B cell (primary cell): ENCODE measurements around the gene BTG2. TPM values are rescaled to one million over a fixed set of nuclear protein-coding genes. Genes with fewer than 3 reads are reported as not detected.

ENCODE experiments used
- ATAC-seq: fragments of 200-7000 bp; cut with Tn5 transposase; one replicate; pipeline ENCODE4 v1.10.0; 2021; ENCODE audit warnings: low read depth, mild to moderate bottlenecking, moderate number of reproducible peaks, moderate library complexity
- CTCF ChIA-PET: fragments of 350-600 bp; sonication (Branson Sonifier 250); formaldehyde crosslinking; loops from one replicate; lab custom pipeline; 2021; ENCODE audit warnings: antibody characterized with exemption, inconsistent platforms; lab: Charles Lee
- POLR2A ChIA-PET: fragments of 350-600 bp; sonication (Branson Sonifier 250); formaldehyde crosslinking; loops from one replicate; lab custom pipeline; 2021; ENCODE audit warnings: antibody characterized with exemption; lab: Charles Lee
- DNase-seq: peaks from one replicate; pipeline ENCODE4 v3.0.0; 2013
- H2AFZ ChIP-seq: 2 replicates; pipeline ENCODE4 v1.6.1; 2012; ENCODE audit warnings: mild to moderate bottlenecking, low read depth, low read length; ENCODE audit not compliant: insufficient read depth, poor library complexity, severe bottlenecking
- H3K27ac ChIP-seq, 2 donors: 1 replicate in 1 of 2; 2 replicates in 1 of 2; pipeline ENCODE4 v1.5.1; 2012 to 2013; ENCODE audit warnings: low read length in 2 of 2, mild to moderate bottlenecking in 2 of 2, moderate library complexity in 1 of 2
- H3K27me3 ChIP-seq, 4 experiments: fragments of 200-600 bp in 1 of 4; sonication (generic) in 1 of 4; replicated peaks in 1 of 4; 1 replicate in 2 of 4; 2 replicates in 2 of 4; pipeline versions ENCODE4 v1.6.1 to v1.7.0; 2013 to 2016; ENCODE audit warnings: low read length in 3 of 4, mild to moderate bottlenecking in 2 of 4, mixed read lengths in 1 of 4, moderate library complexity in 1 of 4; ENCODE audit not compliant: insufficient read depth in 4 of 4, control insufficient read depth in 3 of 4; ENCODE audit errors: control extremely low read depth in 1 of 4
- H3K36me3 ChIP-seq, 2 experiments: replicated peaks in 1 of 2; 1 replicate in 1 of 2; 2 replicates in 1 of 2; pipeline versions ENCODE4 v1.6.1 to v1.7.1; 2013; ENCODE audit warnings: low read length in 1 of 2; ENCODE audit not compliant: insufficient read depth in 2 of 2, control insufficient read depth in 1 of 2; ENCODE audit errors: control extremely low read depth in 1 of 2, extremely low read depth in 1 of 2
- H3K4me1 ChIP-seq, 2 donors: fragments of 200-600 bp in 1 of 2; sonication (generic) in 1 of 2; 1 replicate in 1 of 2; 2 replicates in 1 of 2; pipeline versions ENCODE4 v1.5.1 to v1.6.1; 2013 to 2017; ENCODE audit warnings: low read length in 2 of 2; ENCODE audit not compliant: control insufficient read depth in 2 of 2, insufficient read depth in 2 of 2
- H3K4me2 ChIP-seq: replicated peaks from 2 replicates; pipeline ENCODE3; 2012; ENCODE audit warnings: mild to moderate bottlenecking, low read depth, low read length; ENCODE audit not compliant: poor library complexity, severe bottlenecking
- H3K4me3 ChIP-seq, 5 experiments: fragments of 200-600 bp in 1 of 5; sonication (generic) in 1 of 5; 1 replicate in 3 of 5; 2 replicates in 2 of 5; pipeline versions ENCODE4 v1.5.1 to v1.7.0; 2011 to 2016; ENCODE audit warnings: low read length in 4 of 5, mild to moderate bottlenecking in 4 of 5, low read depth in 2 of 5, control low read depth in 1 of 5, moderate library complexity in 1 of 5; ENCODE audit not compliant: insufficient read depth in 1 of 5; ENCODE audit errors: control extremely low read depth in 1 of 5, extremely low read depth in 1 of 5
- H3K79me2 ChIP-seq: fragments of 200-600 bp; sonication (generic); one replicate; pipeline ENCODE4 v1.6.0; 2016; ENCODE audit warnings: low read length; ENCODE audit not compliant: control insufficient read depth, insufficient read depth
- H3K9ac ChIP-seq: fragments of 200-600 bp; sonication (generic); 2 replicates; pipeline ENCODE4 v1.6.1; 2017; ENCODE audit warnings: mild to moderate bottlenecking, low read length, moderate library complexity
- H3K9me3 ChIP-seq, 3 donors: one replicate each; pipeline versions ENCODE4 v1.6.1 to v1.7.1; 2013; ENCODE audit warnings: low read length in 2 of 3; ENCODE audit not compliant: control insufficient read depth in 2 of 3, insufficient read depth in 1 of 3; ENCODE audit errors: control extremely low read depth in 1 of 3
- H4K20me1 ChIP-seq: 2 replicates; pipeline ENCODE4 v1.6.0; 2012; ENCODE audit warnings: mild to moderate bottlenecking, low read length; ENCODE audit not compliant: insufficient read depth, control insufficient read depth, poor library complexity, severe bottlenecking
- H3K27ac Mint-ChIP-seq: one replicate; pipeline ENCODE4 v1.8.0; 2021; ENCODE audit warnings: mixed read lengths
- H3K27me3 Mint-ChIP-seq: one replicate; pipeline ENCODE4 v1.8.0; 2021; ENCODE audit warnings: mixed read lengths
- H3K4me1 Mint-ChIP-seq: one replicate; pipeline ENCODE4 v1.8.0; 2021; ENCODE audit warnings: mixed read lengths
- H3K4me3 Mint-ChIP-seq: one replicate; pipeline ENCODE4 v1.8.0; 2021; ENCODE audit warnings: mixed read lengths
- H3K9me3 Mint-ChIP-seq: one replicate; pipeline ENCODE4 v1.8.0; 2022; ENCODE audit warnings: mixed read lengths; ENCODE audit not compliant: insufficient read depth
- EZH2 ChIP-seq: IDR thresholded peaks from 2 replicates; pipeline ENCODE4 v1.6.1; 2012; ENCODE audit warnings: borderline replicate concordance, low read depth, mild to moderate bottlenecking, moderate library complexity, low read length; ENCODE audit not compliant: insufficient read depth, poor library complexity, severe bottlenecking
- WGBS: methylation state at CpG from one replicate; pipeline ENCODE4 v1.1.5; 2013; ENCODE audit warnings: missing lambda C conversion rate; ENCODE audit not compliant: insufficient coverage; 5-methylcytosine and 5-hydroxymethylcytosine counted together
- intact Hi-C: fragments of 100-400 bp; cut with micrococcal nuclease; formaldehyde crosslinking; loops from one replicate; pipeline ENCODE4 v1.10.0; 2022
- polyA plus RNA-seq: library from polyadenylated mRNA; depleted of rRNA; stranded (reverse); fragments of >200 nt; gene quantifications from 2 replicates; pipeline ENCODE4 v1.2.3, GENCODE V29; 2012
- total RNA-seq, 2 donors: library from RNA; stranded (reverse); fragments of 120-200 nt in 1 of 2; gene quantifications; 1 replicate in 1 of 2; 2 replicates in 1 of 2; pipeline versions ENCODE4 v1.2.3 to v1.2.4, GENCODE V29; 2013 to 2022
- TF ChIP-seq, protein P1 (sequence below): fragments of 200-600 bp; IDR thresholded peaks from one replicate; pipeline ENCODE4 v1.8.0; 2022; ENCODE audit warnings: antibody characterized with exemption, mild to moderate bottlenecking

The BTG2 gene
- total and polyA plus RNA-seq, 2 donors (not counting 1 experiment from before 2014, with no cell fraction given) = 508 to 778 TPM

DNA sequence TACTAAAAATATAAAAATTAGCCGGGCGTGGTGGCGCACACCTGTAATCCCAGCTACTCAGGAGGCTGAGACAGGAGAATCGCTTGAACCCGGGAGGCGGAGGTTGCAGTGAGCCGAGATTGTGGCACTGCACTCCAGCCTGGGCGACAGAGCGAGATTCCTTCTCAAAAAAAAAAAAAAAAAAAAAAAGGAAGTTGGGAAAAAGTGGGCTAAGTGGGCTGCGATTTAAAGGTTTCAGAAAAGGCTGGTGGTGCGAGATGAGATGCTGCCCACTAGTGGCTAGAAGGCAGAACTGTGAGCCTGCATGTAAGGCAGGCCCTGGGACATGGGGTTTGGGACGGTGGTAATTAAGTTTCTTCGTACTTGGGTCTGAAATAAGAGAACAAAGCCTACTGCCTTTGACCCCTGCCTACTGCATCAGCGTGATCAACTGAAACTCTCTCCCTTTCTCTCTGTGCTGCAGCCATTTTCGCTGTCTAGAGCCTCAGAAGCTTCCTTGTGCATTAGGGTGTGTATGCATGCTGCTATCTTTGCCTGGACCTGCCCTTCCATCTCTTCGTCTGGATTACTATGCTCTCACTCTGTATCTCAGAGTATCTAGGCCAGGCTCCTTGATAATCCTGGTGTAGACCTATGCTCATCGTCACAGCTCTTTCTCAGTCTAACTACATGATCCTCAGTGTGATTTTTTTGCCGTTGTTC lies 33.2 kb downstream of the BTG2 start:
- peak overlapping the region; percentile 75 for H3K27ac Mint-ChIP-seq
- 45% methylated on average over 5 of the region's 18 CpGs for WGBS
- TF ChIP-seq, protein P1, sequence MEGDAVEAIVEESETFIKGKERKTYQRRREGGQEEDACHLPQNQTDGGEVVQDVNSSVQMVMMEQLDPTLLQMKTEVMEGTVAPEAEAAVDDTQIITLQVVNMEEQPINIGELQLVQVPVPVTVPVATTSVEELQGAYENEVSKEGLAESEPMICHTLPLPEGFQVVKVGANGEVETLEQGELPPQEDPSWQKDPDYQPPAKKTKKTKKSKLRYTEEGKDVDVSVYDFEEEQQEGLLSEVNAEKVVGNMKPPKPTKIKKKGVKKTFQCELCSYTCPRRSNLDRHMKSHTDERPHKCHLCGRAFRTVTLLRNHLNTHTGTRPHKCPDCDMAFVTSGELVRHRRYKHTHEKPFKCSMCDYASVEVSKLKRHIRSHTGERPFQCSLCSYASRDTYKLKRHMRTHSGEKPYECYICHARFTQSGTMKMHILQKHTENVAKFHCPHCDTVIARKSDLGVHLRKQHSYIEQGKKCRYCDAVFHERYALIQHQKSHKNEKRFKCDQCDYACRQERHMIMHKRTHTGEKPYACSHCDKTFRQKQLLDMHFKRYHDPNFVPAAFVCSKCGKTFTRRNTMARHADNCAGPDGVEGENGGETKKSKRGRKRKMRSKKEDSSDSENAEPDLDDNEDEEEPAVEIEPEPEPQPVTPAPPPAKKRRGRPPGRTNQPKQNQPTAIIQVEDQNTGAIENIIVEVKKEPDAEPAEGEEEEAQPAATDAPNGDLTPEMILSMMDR = peak; percentile 91
- no peak for TF ChIP-seq EZH2

More for the DNA sequence above, 33.2 kb downstream of the BTG2 start:
- ChIA-PET POLR2A (interaction anchor here (0.7 to 8.3 kb wide), 9 partner anchors 13 to 299 kb away, joined by 4 to 122 read pairs (median 5); partner anchors contain the start of gene BTG2), CTCF (interaction anchor here (0.7 to 32.7 kb wide), 16 partner anchors 9 to 299 kb away, joined by 3 to 1776 read pairs (median 26); partner anchors contain the start of genes BTG2, FMOD and PRELP)
- no peaks in the 10 kb centered on the region for H3K9me3 Mint-ChIP-seq
- intact Hi-C loops = loop anchor here (1.0 kb wide), 2 partner anchors 33 to 65 kb away; partner anchors contain the start of gene BTG2
- H4K20me1 ChIP-seq = no peaks in the 10 kb centered on the region
- no peaks in the 10 kb centered on the region for H3K9me3 ChIP-seq
- no peaks in the 10 kb centered on the region for H3K36me3 ChIP-seq
- H3K27ac ChIP-seq = no peak overlapping the region
- DNase-seq (peak; percentile 84), ATAC-seq (peak; percentile 76)
- H3K9ac ChIP-seq = no peak overlapping the region
- peaks cover 16 to 25% of the 10 kb centered on the region in 2 donors for H3K4me1 ChIP-seq
- peaks cover 13% of the 10 kb centered on the region for H3K79me2 ChIP-seq
- H3K4me2 ChIP-seq = peak overlapping the region; percentile 24
- peaks cover 0 to 13% (median 1%) of the 10 kb centered on the region in 4 experiments for H3K27me3 ChIP-seq
- H3K4me1 Mint-ChIP-seq = peaks cover 24% of the 10 kb centered on the region
- H3K4me3 ChIP-seq = no peak overlapping the region
- peaks cover 23% of the 10 kb centered on the region for H3K27me3 Mint-ChIP-seq
- no peak overlapping the region for H2AFZ ChIP-seq
- H3K4me3 Mint-ChIP-seq = no peak overlapping the region
